GM10266 (cell line): ENCODE data around the gene LIN37.

Experiments used
- DNase-seq: peaks from one replicate; pipeline ENCODE4 v3.0.0; 2012; ENCODE audit errors: extremely low spot score
- CTCF ChIP-seq: IDR thresholded peaks from 2 replicates; pipeline ENCODE4 v1.5.1; 2012; ENCODE audit warnings: mild to moderate bottlenecking, low read depth; ENCODE audit not compliant: control insufficient read depth, insufficient read depth; ENCODE audit errors: missing control alignments

The LIN37 gene

GRCh38 chr19:35748106-35749020, at the start of gene LIN37:
Gene LIN37 (plus strand): TSS chr19:35748576. CDS start chr19:35748725, 149 bp downstream.
- peak; percentile 94 for DNase-seq
- TF ChIP-seq CTCF, result no peak

- peak; percentile 94 for DNase-seq
- TF ChIP-seq CTCF, result no peak
These were observed 46.0 kb upstream of the LIN37 start for GRCh38 chr19:35702223-35703012.

GRCh38 chr19:35703343-35703742, 45.0 kb upstream of the LIN37 start:
- no peak for TF ChIP-seq CTCF
- no peak for DNase-seq

GRCh38 chr19:35704218-35704617, 44.2 kb upstream of the LIN37 start, which contains the start of gene ZBTB32:
Gene ZBTB32 (plus strand): TSS chr19:35704558. CDS start chr19:35714627, 10,069 bp downstream.
- DNase-seq, result no peak
- no peak for TF ChIP-seq CTCF

GRCh38 chr19:35708391-35708790, 40.0 kb upstream of the LIN37 start:
- no peak for TF ChIP-seq CTCF
- DNase-seq, result no peak

- DNase-seq, result peak; percentile 71
These were observed 37.3 kb upstream of the LIN37 start for GRCh38 chr19:35710784-35711723.

More at GRCh38 chr19:35710784-35711723, 37.3 kb upstream of the LIN37 start:
- TF ChIP-seq CTCF, result no peak
